Stimulated activated CD8-positive, alpha-beta memory T cell treated with anti-CD3 and anti-CD28 coated beads, Interleukin-12 subunit alpha, Interleukin-12 subunit beta, amount 100 ng/mL, for 1 hour (primary cell): Measurements from ENCODE around the gene ZNF318.
"Not testable (repeated sequence)": the region's sequence is repeated elsewhere in the genome, so short reads cannot be mapped to it uniquely, and the experiment has no call there.

Source experiments
- DNase-seq: peaks from one replicate; pipeline ENCODE4 v3.0.0-alpha.2; 2020; ENCODE audit warnings: low read depth

ZNF318 gene

GRCh38 chr6:43383021-43383667 lies 13.7 kb upstream of the ZNF318 start:
- no peak for DNase-seq

GRCh38 chr6:43380858-43381257 lies 11.4 kb upstream of the ZNF318 start:
- DNase-seq: not testable (repeated sequence)

- DNase-seq: no peak
Measured at GRCh38 chr6:43378631-43379030, 9.2 kb upstream of the ZNF318 start.

- DNase-seq: no peak
Measured at GRCh38 chr6:43377710-43378229, 8.3 kb upstream of the ZNF318 start.

GRCh38 chr6:43376551-43376981 lies 7.1 kb upstream of the ZNF318 start:
- no peak for DNase-seq

- DNase-seq: no peak
Measured at GRCh38 chr6:43375693-43376092, 6.2 kb upstream of the ZNF318 start.

- no peak for DNase-seq
Measured at GRCh38 chr6:43373252-43373875, 3.9 kb upstream of the ZNF318 start.

- DNase-seq: not testable (repeated sequence)
Measured at GRCh38 chr6:43370003-43370580, 645 bp upstream of the ZNF318 start.

GRCh38 chr6:43368259-43369160 lies 937 bp downstream of the ZNF318 start:
- DNase-seq: no peak

- DNase-seq: no peak
Measured at GRCh38 chr6:43367245-43367984, 2.0 kb downstream of the ZNF318 start.

GRCh38 chr6:43361269-43361668 lies 8.2 kb downstream of the ZNF318 start:
- no peak for DNase-seq

GRCh38 chr6:43359831-43360230 lies 9.6 kb downstream of the ZNF318 start:
- no peak for DNase-seq

- no peak for DNase-seq
Measured at GRCh38 chr6:43359381-43359780, 10.1 kb downstream of the ZNF318 start.

- DNase-seq: no peak
Measured at GRCh38 chr6:43355862-43356590, 13.4 kb downstream of the ZNF318 start.

GRCh38 chr6:43351951-43352350 lies 17.5 kb downstream of the ZNF318 start:
- not testable (repeated sequence) for DNase-seq

GRCh38 chr6:43347444-43347843 lies 22.0 kb downstream of the ZNF318 start:
- no peak for DNase-seq

- DNase-seq: no peak
Measured at GRCh38 chr6:43347021-43347420, 22.4 kb downstream of the ZNF318 start.

- DNase-seq: not testable (repeated sequence)
Measured at GRCh38 chr6:43346243-43346642, 23.2 kb downstream of the ZNF318 start.

- DNase-seq: no peak
Measured at GRCh38 chr6:43339168-43339567, 30.3 kb downstream of the ZNF318 start.

- DNase-seq: no peak
Measured at GRCh38 chr6:43338243-43338642, 31.2 kb downstream of the ZNF318 start.

- DNase-seq: no peak
Measured at GRCh38 chr6:43336382-43336781, 33.1 kb downstream of the ZNF318 start.
